PC-9 (cell line): Measurements from ENCODE around the gene ZNF160. TPM values are rescaled to one million over a fixed set of nuclear protein-coding genes. Genes with fewer than 3 reads are reported as not detected.
"Not testable (repeated sequence)": the region's sequence is repeated elsewhere in the genome, so short reads cannot be mapped to it uniquely, and the experiment has no call there.

Experiments
- BruUV-seq: library from RNA; stranded (reverse); fragments of 400-500 nt; replicated peaks from 2 replicates; lab custom pipeline; 2021; lab: Mats Ljungman, UMichigan
- CTCF ChIA-PET: fragments of 300-600 bp; sonication (Branson Sonifier 250); formaldehyde crosslinking; loops from one replicate; lab custom pipeline; 2022; ENCODE audit warnings: antibody characterized with exemption; lab: Charles Lee
- POLR2A ChIA-PET: fragments of 300-600 bp; sonication (Branson Sonifier 250); formaldehyde crosslinking; loops from one replicate; lab custom pipeline; 2022; ENCODE audit warnings: antibody characterized with exemption; ENCODE audit not compliant: unreplicated experiment; lab: Charles Lee
- DNase-seq, 2 experiments: peaks; one replicate each; pipeline versions ENCODE4 v3.0.0 to v3.0.0-alpha.2; 2015 to 2022; ENCODE audit warnings: mixed read lengths in 1 of 2
- H2AFZ ChIP-seq: fragments of 200-600 bp; sonication (generic); 2 replicates; pipeline ENCODE4 v1.8.1; 2017; ENCODE audit warnings: antibody characterized with exemption
- H3F3A ChIP-seq: fragments of 200-600 bp; sonication (generic); 2 replicates; pipeline ENCODE4 v1.8.1; 2017; ENCODE audit warnings: antibody characterized with exemption, mild to moderate bottlenecking, low read depth; ENCODE audit not compliant: insufficient read depth
- H3K27ac ChIP-seq: fragments of 200-600 bp; sonication (generic); 2 replicates; pipeline ENCODE4 v1.6.1; 2016; ENCODE audit warnings: mixed run types
- H3K27me3 ChIP-seq: fragments of 200-600 bp; sonication (generic); 2 replicates; pipeline ENCODE4 v1.6.1; 2016; ENCODE audit warnings: low read depth, mixed run types; ENCODE audit not compliant: insufficient read depth
- H3K36me3 ChIP-seq: fragments of 200-600 bp; sonication (generic); 2 replicates; pipeline ENCODE4 v1.6.1; 2016; ENCODE audit warnings: low read depth, mixed run types
- H3K4me1 ChIP-seq: fragments of 200-600 bp; sonication (generic); replicated peaks from 2 replicates; pipeline ENCODE4 v1.6.1; 2016; ENCODE audit warnings: mixed run types; ENCODE audit not compliant: insufficient read depth
- H3K4me2 ChIP-seq: fragments of 200-600 bp; sonication (generic); 2 replicates; pipeline ENCODE4 v1.6.1; 2017; ENCODE audit warnings: mixed run types
- H3K4me3 ChIP-seq: fragments of 200-600 bp; sonication (generic); 2 replicates; pipeline ENCODE4 v1.6.1; 2016; ENCODE audit warnings: mixed run types
- H3K79me2 ChIP-seq: fragments of 200-600 bp; sonication (generic); 2 replicates; pipeline ENCODE4 v1.6.1; 2017; ENCODE audit warnings: low read depth, mixed run types
- H3K9me2 ChIP-seq: fragments of 200-600 bp; sonication (generic); 2 replicates; pipeline ENCODE4 v1.8.1; 2017; ENCODE audit warnings: mild to moderate bottlenecking; ENCODE audit not compliant: insufficient read depth
- H3K9me3 ChIP-seq: fragments of 200-600 bp; sonication (generic); 2 replicates; pipeline ENCODE4 v1.8.1; 2016; ENCODE audit warnings: low read depth; ENCODE audit not compliant: insufficient read depth
- H4K20me1 ChIP-seq: fragments of 200-600 bp; sonication (generic); 2 replicates; pipeline ENCODE4 v1.8.1; 2017; ENCODE audit not compliant: insufficient read depth
- CTCF ChIP-seq: fragments of 200-600 bp; sonication (generic); conservative IDR thresholded peaks from 2 replicates; pipeline ENCODE4 v1.6.1; 2017; ENCODE audit warnings: mixed run types, antibody characterized with exemption, mild to moderate bottlenecking, moderate library complexity
- EZH2 ChIP-seq: fragments of 200-600 bp; sonication (generic); IDR thresholded peaks from 2 replicates; pipeline ENCODE4 v1.8.0; 2017; ENCODE audit warnings: antibody characterized with exemption, low read depth
- intact Hi-C: fragments of 100-400 bp; cut with micrococcal nuclease; formaldehyde crosslinking; loops from one replicate; pipeline ENCODE4 v1.10.0; 2022; ENCODE audit not compliant: unreplicated experiment
- total RNA-seq: library from RNA; stranded (reverse); gene quantifications from 2 replicates; pipeline ENCODE4 v1.2.3, GENCODE V29; 2021

The ZNF160 gene
- total RNA-seq, 1 experiment from 2014 or later = 27.4 TPM

GRCh38 chr19:53096579-53096978, 6.6 kb downstream of the ZNF160 start:
- CTCF ChIA-PET, BruUV-seq, H3K4me2 ChIP-seq, POLR2A ChIA-PET, H3K4me3 ChIP-seq, H3F3A ChIP-seq, H3K27ac ChIP-seq, H2AFZ ChIP-seq, H3K9me2 ChIP-seq, DNase-seq, H3K4me1 ChIP-seq, H3K9me3 ChIP-seq, H3K27me3 ChIP-seq, intact Hi-C loops: not testable (repeated sequence)
- Histone ChIP-seq H4K20me1 (peaks cover 16% of the 10 kb centered on the region), H3K79me2 (peaks cover 44% of the 10 kb centered on the region), H3K36me3 (peaks cover 38% of the 10 kb centered on the region)

GRCh38 chr19:53094754-53095575, 8.3 kb downstream of the ZNF160 start:
- Histone ChIP-seq H3K9me3 (no peaks in the 10 kb centered on the region), H3K27me3 (no peaks in the 10 kb centered on the region), H3K4me2 (no peak overlapping the region), H3K27ac (no peak overlapping the region), H4K20me1 (peaks cover 7% of the 10 kb centered on the region), H3K9me2 (no peaks in the 10 kb centered on the region), H2AFZ (no peak overlapping the region), H3K36me3 (peaks cover 42% of the 10 kb centered on the region), H3K4me3 (no peak overlapping the region), H3K79me2 (peaks cover 29% of the 10 kb centered on the region), H3K4me1 (no peaks in the 10 kb centered on the region), H3F3A (no peaks in the 10 kb centered on the region)
- TF ChIP-seq EZH2 = no peak
- TF ChIP-seq CTCF = no peak
- ChIA-PET POLR2A (no interaction called here), CTCF (no interaction called here)
- no peak for DNase-seq
- BruUV-seq = no TSS peak
- intact Hi-C loops = no loop called here

GRCh38 chr19:53092723-53093122, 10.5 kb downstream of the ZNF160 start:
- POLR2A ChIA-PET = no interaction called here
- no TSS peak for BruUV-seq

More at GRCh38 chr19:53092723-53093122, 10.5 kb downstream of the ZNF160 start:
- Histone ChIP-seq H4K20me1 (peaks cover 4% of the 10 kb centered on the region; the same call in 1 of the 2 replicates), H3K4me2 (no peak overlapping the region), H3K9me2 (no peaks in the 10 kb centered on the region), H3K27me3 (no peaks in the 10 kb centered on the region), H3K4me3 (no peak overlapping the region), H2AFZ (no peak overlapping the region), H3F3A (no peaks in the 10 kb centered on the region), H3K79me2 (peaks cover 16% of the 10 kb centered on the region), H3K4me1 (no peaks in the 10 kb centered on the region), H3K27ac (no peak overlapping the region), H3K36me3 (peaks cover 51% of the 10 kb centered on the region), H3K9me3 (no peaks in the 10 kb centered on the region)
- TF ChIP-seq CTCF (no peak), EZH2 (no peak)
- CTCF ChIA-PET = no interaction called here
- DNase-seq = no peak
- intact Hi-C loops = no loop called here
